SK-N-SH treated with all-trans-retinoic acid at 6 μM for 48 hours (cell line): ENCODE results near the gene CRYGS.

Source experiments
- ATAC-seq: fragments of 200-7000 bp; cut with Tn5 transposase; 3 replicates; pipeline ENCODE4 v1.9.1; 2020; ENCODE audit warnings: mild to moderate bottlenecking, moderate library complexity
- ARNTL ChIP-seq: fragments of 450-650 bp; formaldehyde crosslinking; IDR thresholded peaks from 2 replicates; pipeline ENCODE4 v1.5.0; 2020; ENCODE audit warnings: low read depth, mild to moderate bottlenecking, moderate library complexity, borderline replicate concordance
- BACH2 ChIP-seq: fragments of 250-450 bp; sonication (Bioruptor Pico); IDR thresholded peaks from 2 replicates; pipeline ENCODE4 v1.9.0; 2021; ENCODE audit warnings: mild to moderate bottlenecking, borderline replicate concordance
- CREB5 ChIP-seq: fragments of 250-450 bp; sonication (Bioruptor Pico); IDR thresholded peaks from 2 replicates; pipeline ENCODE4 v1.5.1; 2020; ENCODE audit warnings: low read depth, mild to moderate bottlenecking, moderate library complexity
- CSDC2 ChIP-seq: fragments of 250-450 bp; sonication (Bioruptor Pico); IDR thresholded peaks from 2 replicates; pipeline ENCODE4 v1.5.0; 2020; ENCODE audit warnings: mild to moderate bottlenecking, moderate library complexity
- ESRRG ChIP-seq: fragments of 250-450 bp; sonication (Bioruptor Pico); IDR thresholded peaks from 2 replicates; pipeline ENCODE4 v1.6.1; 2021; ENCODE audit warnings: mild to moderate bottlenecking
- GLIS3 ChIP-seq: fragments of 250-450 bp; sonication (Bioruptor Pico); IDR thresholded peaks from 2 replicates; pipeline ENCODE4 v1.5.0; 2020; ENCODE audit warnings: mild to moderate bottlenecking, moderate library complexity
- ISL1 ChIP-seq: fragments of 250-450 bp; sonication (Bioruptor Pico); IDR thresholded peaks from 2 replicates; pipeline ENCODE4 v2.1.2; 2022; ENCODE audit warnings: mild to moderate bottlenecking, moderate library complexity
- OSR1 ChIP-seq: fragments of 250-450 bp; sonication (Bioruptor Pico); IDR thresholded peaks from 2 replicates; pipeline ENCODE4 v1.8.0; 2022; ENCODE audit warnings: moderate library complexity, mild to moderate bottlenecking, inconsistent platforms
- PATZ1 ChIP-seq: fragments of 250-450 bp; sonication (Bioruptor Pico); IDR thresholded peaks from 2 replicates; pipeline ENCODE4 v1.8.0; 2020; ENCODE audit warnings: mild to moderate bottlenecking, moderate library complexity, borderline replicate concordance
- POU6F1 ChIP-seq: fragments of 250-450 bp; sonication (Bioruptor Pico); IDR thresholded peaks from 2 replicates; pipeline ENCODE4 v1.8.0; 2021; ENCODE audit warnings: low read depth, mild to moderate bottlenecking, moderate library complexity, borderline replicate concordance
- PPARA ChIP-seq: fragments of 250-450 bp; sonication (Bioruptor Pico); IDR thresholded peaks from 2 replicates; pipeline ENCODE4 v1.5.0; 2020; ENCODE audit warnings: mild to moderate bottlenecking, borderline replicate concordance
- RARB ChIP-seq: fragments of 250-450 bp; sonication (Bioruptor Pico); IDR thresholded peaks from 2 replicates; pipeline ENCODE4 v1.8.0; 2021; ENCODE audit warnings: mild to moderate bottlenecking, moderate library complexity
- SNAI2 ChIP-seq: fragments of 250-450 bp; sonication (Bioruptor Pico); IDR thresholded peaks from 2 replicates; pipeline ENCODE4 v1.5.0; 2020; ENCODE audit warnings: mild to moderate bottlenecking, moderate library complexity
- TCF4 ChIP-seq: fragments of 250-450 bp; sonication (Bioruptor Pico); IDR thresholded peaks from 2 replicates; pipeline ENCODE4 v1.8.0; 2021; ENCODE audit warnings: mild to moderate bottlenecking, moderate library complexity, borderline replicate concordance
- TOX ChIP-seq: fragments of 250-450 bp; sonication (Bioruptor Pico); IDR thresholded peaks from 2 replicates; pipeline ENCODE4 v1.8.0; 2021; ENCODE audit warnings: mild to moderate bottlenecking, moderate library complexity, borderline replicate concordance
- TSHZ2 ChIP-seq: fragments of 250-450 bp; sonication (Bioruptor Pico); IDR thresholded peaks from 2 replicates; pipeline ENCODE4 v1.5.0; 2020; ENCODE audit warnings: mild to moderate bottlenecking, moderate library complexity
- ZC3H10 ChIP-seq: fragments of 250-450 bp; sonication (Bioruptor Pico); IDR thresholded peaks from 2 replicates; pipeline ENCODE4 v1.5.1; 2021; ENCODE audit warnings: mild to moderate bottlenecking, moderate library complexity
- ZFP30 ChIP-seq: fragments of 450-650 bp; formaldehyde crosslinking; IDR thresholded peaks from 2 replicates; pipeline ENCODE4 v1.5.0; 2022; ENCODE audit warnings: mild to moderate bottlenecking, moderate library complexity
- ZNF565 ChIP-seq: fragments of 450-650 bp; formaldehyde crosslinking; conservative IDR thresholded peaks from 2 replicates; pipeline ENCODE4 v1.5.0; 2020; ENCODE audit warnings: low read depth, mild to moderate bottlenecking, moderate library complexity
- ZNF70 ChIP-seq: fragments of 450-650 bp; formaldehyde crosslinking; IDR thresholded peaks from 2 replicates; pipeline ENCODE4 v1.5.0; 2020; ENCODE audit warnings: mild to moderate bottlenecking, moderate library complexity
- ZNF8 ChIP-seq: fragments of 450-650 bp; formaldehyde crosslinking; IDR thresholded peaks from 2 replicates; pipeline ENCODE4 v1.5.0; 2020; ENCODE audit warnings: mild to moderate bottlenecking, moderate library complexity

Gene CRYGS

GRCh38 chr3:186582541-186582940 lies 38.4 kb upstream of the CRYGS start:
- TF ChIP-seq SNAI2 (CRISPR knock-in tag): no peak
- no peak for ATAC-seq

GRCh38 chr3:186580785-186581184 lies 36.6 kb upstream of the CRYGS start:
- ATAC-seq: no peak
- TF ChIP-seq ZNF70 (CRISPR knock-in tag): no peak
- TF ChIP-seq TOX (CRISPR knock-in tag): no peak
- TF ChIP-seq ESRRG (CRISPR knock-in tag): no peak
- no peak for TF ChIP-seq PPARA (CRISPR knock-in tag)
- TF ChIP-seq CREB5 (CRISPR knock-in tag): no peak
- no peak for TF ChIP-seq ZC3H10 (CRISPR knock-in tag)
- TF ChIP-seq POU6F1 (CRISPR knock-in tag): no peak
- no peak for TF ChIP-seq GLIS3 (CRISPR knock-in tag)
- TF ChIP-seq SNAI2 (CRISPR knock-in tag): no peak
- TF ChIP-seq OSR1 (CRISPR knock-in tag): no peak
- no peak for TF ChIP-seq ZNF565 (CRISPR knock-in tag)
- no peak for TF ChIP-seq ARNTL (CRISPR knock-in tag)
- TF ChIP-seq BACH2: no peak
- TF ChIP-seq ZFP30: no peak
- no peak for TF ChIP-seq PATZ1

GRCh38 chr3:186577521-186577920 lies 33.3 kb upstream of the CRYGS start:
- no peak for ATAC-seq
- TF ChIP-seq PPARA (CRISPR knock-in tag): no peak
- TF ChIP-seq CSDC2 (CRISPR knock-in tag): no peak
- no peak for TF ChIP-seq ZFP30
- TF ChIP-seq TCF4 (CRISPR knock-in tag): no peak
- TF ChIP-seq CREB5 (CRISPR knock-in tag): no peak
- no peak for TF ChIP-seq OSR1 (CRISPR knock-in tag)
- no peak for TF ChIP-seq ESRRG (CRISPR knock-in tag)
- TF ChIP-seq RARB (CRISPR knock-in tag): no peak
- no peak for TF ChIP-seq SNAI2 (CRISPR knock-in tag)
- TF ChIP-seq ISL1 (CRISPR knock-in tag): no peak
- TF ChIP-seq ZC3H10 (CRISPR knock-in tag): no peak
- no peak for TF ChIP-seq ZNF8
- no peak for TF ChIP-seq POU6F1 (CRISPR knock-in tag)
- TF ChIP-seq, all 23 proteins: peak for 0

- ATAC-seq: no peak
- TF ChIP-seq ZNF70 (CRISPR knock-in tag): no peak
- TF ChIP-seq TSHZ2 (CRISPR knock-in tag): no peak
- TF ChIP-seq ISL1 (CRISPR knock-in tag): no peak
- no peak for TF ChIP-seq OSR1 (CRISPR knock-in tag)
- no peak for TF ChIP-seq ARNTL (CRISPR knock-in tag)
- TF ChIP-seq ZFP30: no peak
- TF ChIP-seq RARB (CRISPR knock-in tag): no peak
- no peak for TF ChIP-seq CREB5 (CRISPR knock-in tag)
- no peak for TF ChIP-seq BACH2
- TF ChIP-seq ZNF8: no peak
- TF ChIP-seq TCF4 (CRISPR knock-in tag): no peak
- TF ChIP-seq CSDC2 (CRISPR knock-in tag): no peak
- TF ChIP-seq SNAI2 (CRISPR knock-in tag): no peak
- no peak for TF ChIP-seq POU6F1 (CRISPR knock-in tag)
- no peak for TF ChIP-seq ESRRG (CRISPR knock-in tag)
Measured at GRCh38 chr3:186571644-186572013, 27.4 kb upstream of the CRYGS start.
